ENCODE results near the gene ZP3.
"Not testable (repeated sequence)": the region's sequence is repeated elsewhere in the genome, so short reads cannot be mapped to it uniquely, and the experiment has no call there.

DNA sequence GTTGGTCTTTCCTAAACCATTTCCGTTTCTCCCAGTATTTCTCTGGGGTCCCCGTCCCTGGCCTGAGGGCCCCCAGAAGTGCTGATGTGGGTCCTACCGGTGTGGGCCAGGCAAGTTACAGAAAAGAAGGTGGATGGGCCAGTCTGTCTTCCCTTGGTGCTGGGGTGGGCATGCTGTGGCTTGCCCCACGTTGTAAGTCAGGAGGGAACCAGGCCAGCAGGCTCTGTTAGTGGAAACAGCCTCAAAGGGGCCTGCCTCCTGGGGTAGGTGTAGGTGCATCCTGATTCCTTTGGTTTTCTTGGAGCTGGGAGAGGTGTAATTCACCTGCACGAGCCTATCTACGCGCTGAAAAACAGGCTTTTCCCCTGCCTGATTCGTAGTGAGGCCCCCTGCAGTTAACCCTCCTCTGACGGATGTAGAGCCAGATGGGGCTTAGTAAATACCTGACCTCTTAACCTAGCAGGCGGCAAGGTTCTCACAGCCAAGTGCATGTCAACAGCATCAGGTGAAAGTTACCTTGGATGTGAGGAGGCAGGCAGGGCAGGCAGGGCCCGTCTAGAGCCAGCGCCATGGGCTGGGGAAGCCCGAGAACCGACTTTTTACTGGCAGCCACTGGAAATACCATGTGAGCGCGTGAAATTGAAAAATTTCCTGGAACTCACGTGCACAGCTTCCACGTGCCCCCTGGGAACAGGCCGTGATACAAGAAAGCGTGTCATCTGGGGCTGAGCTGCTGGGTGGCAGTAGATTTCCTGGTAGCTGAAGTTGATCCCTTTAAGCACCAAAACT is 61.3 kb downstream of the ZP3 start:
- TF ChIP-seq, protein P1, sequence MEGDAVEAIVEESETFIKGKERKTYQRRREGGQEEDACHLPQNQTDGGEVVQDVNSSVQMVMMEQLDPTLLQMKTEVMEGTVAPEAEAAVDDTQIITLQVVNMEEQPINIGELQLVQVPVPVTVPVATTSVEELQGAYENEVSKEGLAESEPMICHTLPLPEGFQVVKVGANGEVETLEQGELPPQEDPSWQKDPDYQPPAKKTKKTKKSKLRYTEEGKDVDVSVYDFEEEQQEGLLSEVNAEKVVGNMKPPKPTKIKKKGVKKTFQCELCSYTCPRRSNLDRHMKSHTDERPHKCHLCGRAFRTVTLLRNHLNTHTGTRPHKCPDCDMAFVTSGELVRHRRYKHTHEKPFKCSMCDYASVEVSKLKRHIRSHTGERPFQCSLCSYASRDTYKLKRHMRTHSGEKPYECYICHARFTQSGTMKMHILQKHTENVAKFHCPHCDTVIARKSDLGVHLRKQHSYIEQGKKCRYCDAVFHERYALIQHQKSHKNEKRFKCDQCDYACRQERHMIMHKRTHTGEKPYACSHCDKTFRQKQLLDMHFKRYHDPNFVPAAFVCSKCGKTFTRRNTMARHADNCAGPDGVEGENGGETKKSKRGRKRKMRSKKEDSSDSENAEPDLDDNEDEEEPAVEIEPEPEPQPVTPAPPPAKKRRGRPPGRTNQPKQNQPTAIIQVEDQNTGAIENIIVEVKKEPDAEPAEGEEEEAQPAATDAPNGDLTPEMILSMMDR (IDR thresholded peaks at IDR 0.05) = not testable (repeated sequence)
- TF ChIP-seq POLR2A (IDR thresholded peaks at IDR 0.05) = not testable (repeated sequence)
